SK-N-SH (cell line): Measurements from ENCODE around the gene AHCYL2. TPM values are rescaled to one million over a fixed set of nuclear protein-coding genes. Genes with fewer than 3 reads are reported as not detected.

Source experiments
- CTCF ChIA-PET: fragments of 300-600, 350-600 bp; formaldehyde crosslinking; extraction: SDS; loops from one replicate; lab custom pipeline; 2021; lab: Yijun Ruan, JAX
- POLR2A ChIA-PET: fragments of 350-600 bp; sonication (Branson Sonifier 250); formaldehyde crosslinking; extraction: SDS; loops from one replicate; lab custom pipeline; 2020; ENCODE audit warnings: antibody characterized with exemption, inconsistent platforms; lab: Yijun Ruan, JAX
- DNase-seq: peaks from one replicate; pipeline ENCODE4 v3.0.0; 2012
- H2AFZ ChIP-seq: fragments of 200-600 bp; sonication (generic); 2 replicates; pipeline ENCODE4 v1.8.1; 2016; ENCODE audit warnings: antibody characterized with exemption, mild to moderate bottlenecking, low read depth
- H3F3A ChIP-seq: fragments of 200-600 bp; sonication (generic); replicated peaks from 2 replicates; pipeline ENCODE3; 2016; ENCODE audit warnings: antibody characterized with exemption, mild to moderate bottlenecking; ENCODE audit not compliant: insufficient read depth
- H3K27ac ChIP-seq, 2 experiments: fragments of 200-500 bp in 1 of 2; fragments of 200-600 bp in 1 of 2; sonication (Bioruptor generic) in 1 of 2; sonication (generic), shearing (Covaris generic) in 1 of 2; 2 replicates each; pipeline versions ENCODE4 v1.5.1 to v1.6.1; 2014 to 2016; ENCODE audit warnings: low read depth in 2 of 2, inconsistent platforms in 1 of 2, low read length in 1 of 2, mild to moderate bottlenecking in 1 of 2, mixed read lengths in 1 of 2
- H3K27me3 ChIP-seq: fragments of 200-600 bp; sonication (generic), shearing (Covaris generic); 2 replicates; pipeline ENCODE4 v1.6.1; 2016; ENCODE audit warnings: mixed run types; ENCODE audit not compliant: insufficient read depth
- H3K36me3 ChIP-seq, 2 experiments: fragments of 200-500 bp in 1 of 2; fragments of 200-600 bp in 1 of 2; sonication (Bioruptor generic) in 1 of 2; sonication (generic) in 1 of 2; replicated peaks in 1 of 2; 2 replicates each; pipeline versions ENCODE3 to v1.5.1; 2014 to 2016; ENCODE audit warnings: low read length in 1 of 2, mild to moderate bottlenecking in 1 of 2; ENCODE audit not compliant: insufficient read depth in 2 of 2, control insufficient read depth in 1 of 2
- H3K4me1 ChIP-seq, 2 experiments: fragments of 200-500 bp in 1 of 2; fragments of 200-600 bp in 1 of 2; sonication (Bioruptor generic) in 1 of 2; sonication (generic), shearing (Covaris generic) in 1 of 2; 2 replicates each; pipeline versions ENCODE4 v1.5.1 to v1.6.1; 2014 to 2016; ENCODE audit warnings: low read depth in 1 of 2, low read length in 1 of 2, mixed run types in 1 of 2; ENCODE audit not compliant: insufficient read depth in 2 of 2, control insufficient read depth in 1 of 2
- H3K4me2 ChIP-seq: fragments of 200-600 bp; sonication (generic), shearing (Covaris generic); 2 replicates; pipeline ENCODE4 v1.6.1; 2017; ENCODE audit warnings: mixed run types
- H3K4me3 ChIP-seq, 2 experiments: fragments of 200-500 bp in 1 of 2; fragments of 200-600 bp in 1 of 2; sonication (Bioruptor generic) in 1 of 2; sonication (generic), shearing (Covaris generic) in 1 of 2; 2 replicates each; pipeline versions ENCODE4 v1.5.1 to v1.8.1; 2014 to 2016; ENCODE audit warnings: low read depth in 2 of 2, inconsistent platforms in 1 of 2, low read length in 1 of 2, mild to moderate bottlenecking in 1 of 2, mixed read lengths in 1 of 2, moderate library complexity in 1 of 2
- H3K79me2 ChIP-seq: fragments of 200-600 bp; sonication (generic); 2 replicates; pipeline ENCODE4 v1.8.1; 2017; ENCODE audit warnings: mild to moderate bottlenecking; ENCODE audit not compliant: insufficient read depth
- H3K9ac ChIP-seq: fragments of 200-600 bp; sonication (generic); 2 replicates; pipeline ENCODE4 v1.6.1; 2017; ENCODE audit warnings: mixed run types
- H3K9me2 ChIP-seq: fragments of 200-600 bp; sonication (generic); 2 replicates; pipeline ENCODE4 v1.6.1; 2017; ENCODE audit warnings: mixed run types
- H3K9me3 ChIP-seq: fragments of 200-600 bp; sonication (generic); 2 replicates; pipeline ENCODE4 v1.6.1; 2017; ENCODE audit warnings: mixed run types, mild to moderate bottlenecking, moderate library complexity
- H4K20me1 ChIP-seq: fragments of 200-600 bp; sonication (generic); 2 replicates; pipeline ENCODE4 v1.6.1; 2017; ENCODE audit warnings: mild to moderate bottlenecking, mixed run types; ENCODE audit not compliant: insufficient read depth
- CHD2 ChIP-seq: fragments of 150-350 bp; IDR thresholded peaks from 2 replicates; pipeline ENCODE4 v1.6.1; 2018; ENCODE audit warnings: low read length; ENCODE audit not compliant: partially characterized antibody
- EZH2phosphoT487 ChIP-seq: fragments of 200-600 bp; sonication (generic); IDR thresholded peaks from 2 replicates; pipeline ENCODE4 v1.6.1; 2017; ENCODE audit warnings: low read depth, mixed run types, mild to moderate bottlenecking, antibody characterized with exemption, moderate library complexity, borderline replicate concordance
- FOSL2 ChIP-seq: IDR thresholded peaks from 2 replicates; pipeline ENCODE4 v1.4.0; 2012; ENCODE audit warnings: low read depth, mild to moderate bottlenecking, moderate library complexity, borderline replicate concordance
- GATA2 ChIP-seq: sonication (generic); formaldehyde crosslinking; IDR thresholded peaks from 2 replicates; pipeline ENCODE4 v1.5.0; 2020; ENCODE audit warnings: mild to moderate bottlenecking, missing genetic modification reagents
- MXI1 ChIP-seq: IDR thresholded peaks from 2 replicates; pipeline ENCODE4 v1.6.1; 2012; ENCODE audit warnings: mild to moderate bottlenecking, low read depth, low read length, improper control_type of control experiment
- POLR2AphosphoS5 ChIP-seq: IDR thresholded peaks from 2 replicates; pipeline ENCODE4 v1.6.1; 2012; ENCODE audit warnings: low read depth, low read length
- RAD21 ChIP-seq: IDR thresholded peaks from 2 replicates; pipeline ENCODE4 v1.6.1; 2012; ENCODE audit warnings: mild to moderate bottlenecking, low read length
- RCOR1 ChIP-seq: fragments of 150-350 bp; IDR thresholded peaks from 2 replicates; pipeline ENCODE4 v1.6.1; 2017; ENCODE audit warnings: antibody characterized with exemption, low read length
- TAF1 ChIP-seq: IDR thresholded peaks from 2 replicates; pipeline ENCODE4 v1.6.1; 2012; ENCODE audit warnings: low read depth, mild to moderate bottlenecking, low read length, moderate library complexity, borderline replicate concordance
- TCF12 ChIP-seq: IDR thresholded peaks from 2 replicates; pipeline ENCODE4 v1.4.0; 2012
- WGBS: methylation state at CpG from one replicate; pipeline ENCODE4 v1.1.6; 2017; ENCODE audit warnings: low lambda C conversion rate; 5-methylcytosine and 5-hydroxymethylcytosine counted together
- polyA plus RNA-seq, 3 experiments: library from polyadenylated mRNA; depleted of rRNA; stranded (reverse); fragments of >200 nt; gene quantifications; 2 replicates each; pipeline ENCODE4 v1.2.3, GENCODE V29; 2012
- TF ChIP-seq, protein P1 (sequence below): IDR thresholded peaks from 2 replicates; pipeline ENCODE4 v1.4.0; 2012; ENCODE audit warnings: low read depth
- TF ChIP-seq, protein P2 (sequence below): IDR thresholded peaks from 2 replicates; pipeline ENCODE4; 2012
- TF ChIP-seq, protein P3 (sequence below): IDR thresholded peaks from 2 replicates; pipeline ENCODE4 v1.4.0; 2012; ENCODE audit warnings: low read depth, borderline replicate concordance

AHCYL2 gene
- polyA plus RNA-seq, 1 of the 3 experiments (the other 2 are of a cell fraction): 20.4 TPM

DNA sequence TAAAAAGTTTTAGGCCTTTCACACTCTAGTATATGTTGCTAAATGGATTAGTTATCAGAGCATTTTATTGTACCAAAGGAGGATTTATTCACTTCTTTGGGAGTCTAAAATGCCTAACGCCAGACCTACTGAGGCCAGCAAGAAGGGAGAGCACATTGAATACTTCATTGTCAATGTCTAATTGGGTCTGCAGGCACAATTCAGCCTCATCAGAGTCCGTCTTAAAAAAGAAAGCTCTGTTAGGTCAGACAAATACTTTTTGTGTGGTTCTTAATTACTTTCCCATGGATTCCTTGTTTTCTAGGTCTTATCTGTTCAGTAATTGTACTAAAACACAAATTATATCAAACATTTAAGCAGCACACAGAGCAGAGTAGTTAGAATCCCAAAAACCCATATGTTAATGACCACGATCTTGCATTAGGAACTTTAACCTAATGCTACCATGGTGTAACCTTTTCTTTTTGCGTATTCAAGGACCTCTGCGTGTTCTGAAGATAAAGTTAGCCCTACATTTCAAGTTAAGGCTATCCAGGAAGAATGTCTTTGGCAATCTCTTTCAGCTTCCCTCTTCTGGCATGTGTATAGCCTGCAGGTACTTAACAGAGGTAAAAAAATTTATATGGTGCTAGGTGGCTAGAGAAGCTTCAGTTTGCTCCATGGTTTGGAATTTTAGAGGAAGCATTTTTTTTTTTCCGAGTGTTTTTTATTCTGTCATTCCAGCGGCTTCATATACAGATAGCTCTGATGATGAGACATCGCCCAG lies 163.7 kb downstream of the AHCYL2 start (continued):
- no peak for TF ChIP-seq GATA2 (CRISPR knock-in tag)
- TF ChIP-seq RAD21: no peak
- no peak for TF ChIP-seq RCOR1
- TF ChIP-seq, protein P1, sequence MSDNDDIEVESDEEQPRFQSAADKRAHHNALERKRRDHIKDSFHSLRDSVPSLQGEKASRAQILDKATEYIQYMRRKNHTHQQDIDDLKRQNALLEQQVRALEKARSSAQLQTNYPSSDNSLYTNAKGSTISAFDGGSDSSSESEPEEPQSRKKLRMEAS: no peak
- no peak for TF ChIP-seq POLR2AphosphoS5
- TF ChIP-seq, protein P2, sequence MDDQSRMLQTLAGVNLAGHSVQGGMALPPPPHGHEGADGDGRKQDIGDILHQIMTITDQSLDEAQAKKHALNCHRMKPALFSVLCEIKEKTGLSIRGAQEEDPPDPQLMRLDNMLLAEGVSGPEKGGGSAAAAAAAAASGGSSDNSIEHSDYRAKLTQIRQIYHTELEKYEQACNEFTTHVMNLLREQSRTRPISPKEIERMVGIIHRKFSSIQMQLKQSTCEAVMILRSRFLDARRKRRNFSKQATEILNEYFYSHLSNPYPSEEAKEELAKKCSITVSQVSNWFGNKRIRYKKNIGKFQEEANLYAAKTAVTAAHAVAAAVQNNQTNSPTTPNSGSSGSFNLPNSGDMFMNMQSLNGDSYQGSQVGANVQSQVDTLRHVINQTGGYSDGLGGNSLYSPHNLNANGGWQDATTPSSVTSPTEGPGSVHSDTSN: no peak
- TF ChIP-seq EZH2phosphoT487: no peak
- TF ChIP-seq FOSL2: no peak
- no peak for TF ChIP-seq TAF1

GRCh38 chr7:129389829-129390228 lies 165.0 kb downstream of the AHCYL2 start:
- DNase-seq: no peak
- Histone ChIP-seq H2AFZ (no peak overlapping the region), H3K4me3 (no peak overlapping the region), H3K27me3 (no peaks in the 10 kb centered on the region), H3K9me3 (no peaks in the 10 kb centered on the region), H3K9ac (no peak overlapping the region), H3F3A (no peaks in the 10 kb centered on the region), H3K27ac (no peak overlapping the region), H3K9me2 (no peaks in the 10 kb centered on the region), H4K20me1 (no peaks in the 10 kb centered on the region), H3K36me3 (peaks cover 0 to 22% of the 10 kb centered on the region in 2 experiments), H3K4me2 (no peak overlapping the region), H3K4me1 (no peaks in the 10 kb centered on the region; a peak in 1 of 4 replicates), H3K79me2 (no peaks in the 10 kb centered on the region)
- no peak for TF ChIP-seq GATA2 (CRISPR knock-in tag)
- no peak for TF ChIP-seq TAF1
- TF ChIP-seq, protein P3, sequence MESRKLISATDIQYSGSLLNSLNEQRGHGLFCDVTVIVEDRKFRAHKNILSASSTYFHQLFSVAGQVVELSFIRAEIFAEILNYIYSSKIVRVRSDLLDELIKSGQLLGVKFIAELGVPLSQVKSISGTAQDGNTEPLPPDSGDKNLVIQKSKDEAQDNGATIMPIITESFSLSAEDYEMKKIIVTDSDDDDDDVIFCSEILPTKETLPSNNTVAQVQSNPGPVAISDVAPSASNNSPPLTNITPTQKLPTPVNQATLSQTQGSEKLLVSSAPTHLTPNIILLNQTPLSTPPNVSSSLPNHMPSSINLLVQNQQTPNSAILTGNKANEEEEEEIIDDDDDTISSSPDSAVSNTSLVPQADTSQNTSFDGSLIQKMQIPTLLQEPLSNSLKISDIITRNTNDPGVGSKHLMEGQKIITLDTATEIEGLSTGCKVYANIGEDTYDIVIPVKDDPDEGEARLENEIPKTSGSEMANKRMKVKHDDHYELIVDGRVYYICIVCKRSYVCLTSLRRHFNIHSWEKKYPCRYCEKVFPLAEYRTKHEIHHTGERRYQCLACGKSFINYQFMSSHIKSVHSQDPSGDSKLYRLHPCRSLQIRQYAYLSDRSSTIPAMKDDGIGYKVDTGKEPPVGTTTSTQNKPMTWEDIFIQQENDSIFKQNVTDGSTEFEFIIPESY: no peak
- TF ChIP-seq, protein P2: no peak
- no peak for TF ChIP-seq MXI1
- TF ChIP-seq TCF12: no peak
- TF ChIP-seq CHD2: no peak
- WGBS: 43% methylated on average over 1 of the region's 1 CpG
- ChIA-PET POLR2A (no interaction called here), CTCF (interaction anchor here (1.1 to 7.3 kb wide), 13 partner anchors 12 to 234 kb away, joined by 3 to 67 read pairs (median 5); no protein-coding TSS in a partner anchor)
